ENCODE results near the gene VWA5A. TPM values are rescaled to one million over a fixed set of nuclear protein-coding genes. Genes with fewer than 3 reads are reported as not detected.

The VWA5A gene
- total RNA-seq, 1 donor from 2014 or later, result 7.6 TPM

GRCh38 chr11:124170801-124171586, 55.7 kb downstream of the VWA5A start:
- TF ChIP-seq CTCF (IDR thresholded peaks at IDR 0.05), result no peak
- Histone ChIP-seq H3K27ac (no peak overlapping the region), H3K4me3 (no peak overlapping the region), H3K27me3 (no peaks in the 10 kb centered on the region), H3K4me1 (no peaks in the 10 kb centered on the region), H3K36me3 (no peaks in the 10 kb centered on the region), H3K9me3 (no peaks in the 10 kb centered on the region)
- no peak for DNase-seq (ENCODE audit: low spot score in 2 of 2)
- intact Hi-C loops (cut with DNase I), result no loop called here

GRCh38 chr11:124172101-124172500, 56.9 kb downstream of the VWA5A start:
- H3K9me3 ChIP-seq, result no peaks in the 10 kb centered on the region
- no peaks in the 10 kb centered on the region for H3K36me3 ChIP-seq
- intact Hi-C loops (cut with DNase I), result no loop called here
- no peak overlapping the region for H3K27ac ChIP-seq
- no peak for DNase-seq (ENCODE audit: low spot score in 2 of 2)
- no peak for TF ChIP-seq CTCF (IDR thresholded peaks at IDR 0.05)
- no peak overlapping the region for H3K4me3 ChIP-seq
- no peaks in the 10 kb centered on the region for H3K4me1 ChIP-seq
- H3K27me3 ChIP-seq, result no peaks in the 10 kb centered on the region

- Histone ChIP-seq H3K4me3 (no peak overlapping the region), H3K27ac (no peak overlapping the region), H3K36me3 (no peaks in the 10 kb centered on the region), H3K4me1 (no peaks in the 10 kb centered on the region), H3K9me3 (no peaks in the 10 kb centered on the region), H3K27me3 (no peaks in the 10 kb centered on the region)
- no peak for TF ChIP-seq CTCF (IDR thresholded peaks at IDR 0.05)
- no peak for DNase-seq (ENCODE audit: low spot score in 2 of 2)
- intact Hi-C loops (cut with DNase I), result no loop called here
Measured at GRCh38 chr11:124172599-124172998, 57.3 kb downstream of the VWA5A start.

GRCh38 chr11:124174001-124174583, 58.8 kb downstream of the VWA5A start:
- no peaks in the 10 kb centered on the region for H3K4me1 ChIP-seq
- no peaks in the 10 kb centered on the region for H3K27me3 ChIP-seq
- no peaks in the 10 kb centered on the region for H3K9me3 ChIP-seq
- H3K27ac ChIP-seq, result no peak overlapping the region
- TF ChIP-seq CTCF (IDR thresholded peaks at IDR 0.05), result no peak
- no peak for DNase-seq (ENCODE audit: low spot score in 2 of 2)
- H3K4me3 ChIP-seq, result no peak overlapping the region
- intact Hi-C loops (cut with DNase I), result no loop called here
- no peaks in the 10 kb centered on the region for H3K36me3 ChIP-seq

GRCh38 chr11:124176925-124177715, 61.9 kb downstream of the VWA5A start:
- Histone ChIP-seq H3K36me3 (no peaks in the 10 kb centered on the region), H3K27me3 (no peaks in the 10 kb centered on the region), H3K27ac (no peak overlapping the region), H3K9me3 (no peaks in the 10 kb centered on the region), H3K4me3 (no peak overlapping the region), H3K4me1 (no peaks in the 10 kb centered on the region)
- intact Hi-C loops (cut with DNase I), result no loop called here
- TF ChIP-seq CTCF (IDR thresholded peaks at IDR 0.05), result no peak
- DNase-seq (ENCODE audit: low spot score in 2 of 2), result no peak

All from ascending aorta (tissue), 2 donors.